IMR-90 (cell line): ENCODE results near the gene ELAVL1. TPM values are rescaled to one million over a fixed set of nuclear protein-coding genes. Genes with fewer than 3 reads are reported as not detected.

ENCODE experiments used
- ATAC-seq: fragments of 200-7000 bp; cut with Tn5 transposase; 2 replicates; pipeline ENCODE4 v1.9.1; 2020; ENCODE audit warnings: low read depth, mild to moderate bottlenecking, moderate library complexity
- BruUV-seq: library from RNA; stranded (reverse); fragments of 400-500 nt; replicated peaks from 2 replicates; lab custom pipeline; 2021; lab: Mats Ljungman, UMichigan
- CTCF ChIA-PET: fragments of 300-600 bp; formaldehyde crosslinking; extraction: SDS; loops from one replicate; lab custom pipeline; 2021; ENCODE audit warnings: antibody characterized with exemption; lab: Yijun Ruan, JAX
- POLR2A ChIA-PET: fragments of 300-600 bp; sonication (Branson Sonifier 250); formaldehyde crosslinking; loops from one replicate; lab custom pipeline; 2022; ENCODE audit warnings: antibody characterized with exemption; ENCODE audit not compliant: unreplicated experiment; lab: Charles Lee
- DNase-seq: peaks from one replicate; pipeline ENCODE4 v3.0.0; 2013
- H2AFZ ChIP-seq: replicated peaks from 2 replicates; pipeline ENCODE3; 2013; ENCODE audit warnings: low read length, mild to moderate bottlenecking; ENCODE audit not compliant: poor library complexity
- H2AK5ac ChIP-seq: 2 replicates; pipeline ENCODE4 v1.6.1; 2013; ENCODE audit warnings: low read depth, low read length, inconsistent platforms
- H2AK9ac ChIP-seq: replicated peaks from 2 replicates; pipeline ENCODE3; 2013; ENCODE audit warnings: mild to moderate bottlenecking, low read depth, low read length, moderate library complexity; ENCODE audit not compliant: poor library complexity
- H2BK120ac ChIP-seq: 2 replicates; pipeline ENCODE4 v1.6.1; 2013; ENCODE audit warnings: low read depth, low read length, inconsistent platforms
- H2BK15ac ChIP-seq: 3 replicates; pipeline ENCODE4 v1.6.1; 2013; ENCODE audit warnings: low read depth, low read length, inconsistent platforms
- H2BK20ac ChIP-seq: 2 replicates; pipeline ENCODE4 v1.6.1; 2013; ENCODE audit warnings: low read depth, mild to moderate bottlenecking, inconsistent platforms, low read length, moderate library complexity
- H2BK5ac ChIP-seq: 2 replicates; pipeline ENCODE4 v1.6.1; 2013; ENCODE audit warnings: mild to moderate bottlenecking, low read depth, low read length, inconsistent platforms; ENCODE audit not compliant: poor library complexity, severe bottlenecking
- H3K14ac ChIP-seq: replicated peaks from 2 replicates; pipeline ENCODE4 v1.6.1; 2013; ENCODE audit warnings: low read depth, low read length, inconsistent platforms
- H3K18ac ChIP-seq: 2 replicates; pipeline ENCODE4 v1.6.1; 2013; ENCODE audit warnings: low read depth, low read length, control low read depth
- H3K23ac ChIP-seq: 2 replicates; pipeline ENCODE4 v1.6.1; 2013; ENCODE audit warnings: low read depth, low read length, inconsistent platforms
- H3K27ac ChIP-seq: 2 replicates; pipeline ENCODE4 v1.5.1; 2013; ENCODE audit warnings: mild to moderate bottlenecking, control low read depth, low read length; ENCODE audit not compliant: insufficient read depth
- H3K27me3 ChIP-seq: 2 replicates; pipeline ENCODE4 v1.6.1; 2013; ENCODE audit warnings: low read length; ENCODE audit not compliant: control insufficient read depth, insufficient read depth
- H3K36me3 ChIP-seq: 2 replicates; pipeline ENCODE4 v1.6.1; 2013; ENCODE audit warnings: low read length, mixed read lengths; ENCODE audit not compliant: control insufficient read depth, insufficient read depth
- H3K4ac ChIP-seq: 2 replicates; pipeline ENCODE4 v1.6.1; 2013; ENCODE audit warnings: low read depth, low read length, inconsistent platforms
- H3K4me1 ChIP-seq: 2 replicates; pipeline ENCODE4 v1.6.1; 2013; ENCODE audit warnings: low read length, mixed read lengths; ENCODE audit not compliant: control insufficient read depth, insufficient read depth
- H3K4me2 ChIP-seq: 2 replicates; pipeline ENCODE4 v1.6.1; 2013; ENCODE audit warnings: low read depth, mild to moderate bottlenecking, control low read depth, low read length, moderate library complexity
- H3K4me3 ChIP-seq: 2 replicates; pipeline ENCODE4 v1.5.1; 2013; ENCODE audit warnings: low read depth, mild to moderate bottlenecking, control low read depth, low read length, moderate library complexity; ENCODE audit not compliant: insufficient read depth
- H3K56ac ChIP-seq: 2 replicates; pipeline ENCODE4 v1.6.1; 2013; ENCODE audit warnings: low read length, inconsistent platforms; ENCODE audit not compliant: insufficient read depth; ENCODE audit errors: extremely low read depth
- H3K79me1 ChIP-seq, 2 experiments: 2 replicates each; pipeline ENCODE4 v1.6.1; 2013; ENCODE audit warnings: low read length in 2 of 2, inconsistent platforms in 1 of 2, low read depth in 1 of 2
- H3K9ac ChIP-seq: 2 replicates; pipeline ENCODE4 v1.6.1; 2013; ENCODE audit warnings: low read depth, low read length, control low read depth
- H3K9me1 ChIP-seq: 2 replicates; pipeline ENCODE4 v1.6.1; 2013; ENCODE audit warnings: low read length, inconsistent platforms; ENCODE audit not compliant: insufficient read depth
- H3K9me3 ChIP-seq: 2 replicates; pipeline ENCODE4 v1.6.1; 2013; ENCODE audit warnings: low read length; ENCODE audit not compliant: control insufficient read depth, insufficient read depth
- H4K20me1 ChIP-seq: 2 replicates; pipeline ENCODE4 v1.6.1; 2013; ENCODE audit warnings: low read length, inconsistent platforms; ENCODE audit not compliant: insufficient read depth
- H4K5ac ChIP-seq: 2 replicates; pipeline ENCODE4 v1.6.1; 2013; ENCODE audit warnings: mild to moderate bottlenecking, low read depth, low read length, control low read depth
- H4K8ac ChIP-seq, 2 experiments: 2 replicates each; pipeline ENCODE4 v1.6.1; 2013; ENCODE audit warnings: low read depth in 2 of 2, low read length in 2 of 2, control low read depth in 1 of 2, inconsistent platforms in 1 of 2
- H4K91ac ChIP-seq: 2 replicates; pipeline ENCODE4 v1.6.1; 2013; ENCODE audit warnings: low read depth, low read length, inconsistent platforms; ENCODE audit not compliant: insufficient read depth
- CEBPB ChIP-seq: IDR thresholded peaks from 2 replicates; pipeline ENCODE4 v1.6.1; 2012; ENCODE audit warnings: low read depth, low read length, improper control_type of control experiment
- CTCF ChIP-seq: conservative IDR thresholded peaks from 2 replicates; pipeline ENCODE4 v1.5.1; 2012; ENCODE audit warnings: mild to moderate bottlenecking, low read depth, low read length, improper control_type of control experiment
- ELK1 ChIP-seq: fragments of 150-350 bp; IDR thresholded peaks from 2 replicates; pipeline ENCODE4 v1.6.1; 2016; ENCODE audit warnings: low read depth, mild to moderate bottlenecking, low read length, moderate library complexity, borderline replicate concordance
- FOS ChIP-seq: fragments of 150-350 bp; IDR thresholded peaks from 2 replicates; pipeline ENCODE4 v1.6.1; 2016; ENCODE audit warnings: low read depth, low read length
- MAFK ChIP-seq: IDR thresholded peaks from 2 replicates; pipeline ENCODE4 v1.6.1; 2012; ENCODE audit warnings: low read depth, low read length, improper control_type of control experiment
- MAZ ChIP-seq: IDR thresholded peaks from 2 replicates; pipeline ENCODE4 v1.6.1; 2012; ENCODE audit warnings: low read depth, mild to moderate bottlenecking, low read length, improper control_type of control experiment, moderate library complexity, borderline replicate concordance
- RAD21 ChIP-seq: IDR thresholded peaks from 2 replicates; pipeline ENCODE4 v1.6.1; 2012; ENCODE audit warnings: low read length, improper control_type of control experiment
- RCOR1 ChIP-seq: IDR thresholded peaks from 2 replicates; pipeline ENCODE4 v1.6.1; 2012; ENCODE audit warnings: mild to moderate bottlenecking, low read length, improper control_type of control experiment; ENCODE audit not compliant: insufficient replicate concordance
- RFX5 ChIP-seq: IDR thresholded peaks from 2 replicates; pipeline ENCODE4 v1.8.0; 2012; ENCODE audit warnings: low read depth, mild to moderate bottlenecking, low read length, moderate library complexity
- SMC3 ChIP-seq: fragments of 150-350 bp; IDR thresholded peaks from 2 replicates; pipeline ENCODE4 v1.6.1; 2016; ENCODE audit warnings: low read depth, mild to moderate bottlenecking, antibody characterized with exemption, low read length, moderate library complexity
- WGBS, 2 experiments: methylation state at CpG; one replicate each; pipeline versions ENCODE4 v1.1.5 to v1.1.7; 2013; ENCODE audit warnings: missing lambda C conversion rate in 2 of 2; ENCODE audit not compliant: insufficient read length in 1 of 2; ENCODE audit errors: extremely low coverage in 2 of 2; 5-methylcytosine and 5-hydroxymethylcytosine counted together
- dilution Hi-C: fragments of 300-500 bp; cut with HindIII; formaldehyde crosslinking; loops from one replicate; pipeline ENCODE4 v1.14.3; 2018; ENCODE audit warnings: low sequenced_read_pairs; ENCODE audit not compliant: unreplicated experiment
- in situ Hi-C: fragments of 300-500 bp; cut with MboI; formaldehyde crosslinking; loops from 3 replicates; pipeline ENCODE4 v1.14.3; 2019; ENCODE audit warnings: low sequenced_read_pairs, inconsistent platforms, mixed read lengths
- intact Hi-C: fragments of 100-400 bp; cut with micrococcal nuclease; formaldehyde crosslinking; loops from 2 replicates; pipeline ENCODE4 v1.10.0; 2022
- polyA plus RNA-seq, 3 experiments: library from polyadenylated mRNA; depleted of rRNA; stranded (reverse); fragments of >200 nt; gene quantifications; 2 replicates each; pipeline ENCODE4 v1.2.3, GENCODE V29; 2012; ENCODE audit warnings: low replicate concordance in 1 of 3
- total RNA-seq: library from RNA; depleted of rRNA; stranded (reverse); fragments of >200 nt; gene quantifications from 2 replicates; pipeline ENCODE4 v1.2.3, GENCODE V29; 2012
- TF ChIP-seq, protein P1 (sequence below): fragments of 150-350 bp; IDR thresholded peaks from 2 replicates; pipeline ENCODE4 v1.6.1; 2017; ENCODE audit warnings: mild to moderate bottlenecking, antibody characterized with exemption, low read length, low read depth

ELAVL1 gene
- total and polyA plus RNA-seq, 2 of the 4 experiments (the other 2 are of a cell fraction) = 55.6 to 59.0 TPM

- WGBS, 2 experiments = 82% methylated on average over 2 of the region's 5 CpGs; no CpG with 5 or more reads in 1 of the 2 experiments
- CTCF ChIA-PET = interaction anchor here (0.7 kb wide), 1 partner anchor 325 kb away, joined by 3 read pairs; no protein-coding TSS in a partner anchor
- no peak for TF ChIP-seq RAD21
- no peak for TF ChIP-seq MAZ
- TF ChIP-seq RCOR1 = no peak
- TF ChIP-seq FOS = no peak
- no peak for TF ChIP-seq RFX5
- no peak for TF ChIP-seq CEBPB
- TF ChIP-seq MAFK = no peak
- TF ChIP-seq SMC3 = no peak
- no peak for TF ChIP-seq CTCF
- TF ChIP-seq, protein P1, sequence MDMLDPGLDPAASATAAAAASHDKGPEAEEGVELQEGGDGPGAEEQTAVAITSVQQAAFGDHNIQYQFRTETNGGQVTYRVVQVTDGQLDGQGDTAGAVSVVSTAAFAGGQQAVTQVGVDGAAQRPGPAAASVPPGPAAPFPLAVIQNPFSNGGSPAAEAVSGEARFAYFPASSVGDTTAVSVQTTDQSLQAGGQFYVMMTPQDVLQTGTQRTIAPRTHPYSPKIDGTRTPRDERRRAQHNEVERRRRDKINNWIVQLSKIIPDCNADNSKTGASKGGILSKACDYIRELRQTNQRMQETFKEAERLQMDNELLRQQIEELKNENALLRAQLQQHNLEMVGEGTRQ = no peak
- TF ChIP-seq ELK1 = no peak
- Histone ChIP-seq H2AFZ (no peak overlapping the region), H3K56ac (no peak overlapping the region), H2BK5ac (no peak overlapping the region), H2BK15ac (no peak overlapping the region), H4K91ac (no peak overlapping the region), H3K9me1 (no peaks in the 10 kb centered on the region; the same call in 1 of the 2 replicates), H3K18ac (no peak overlapping the region), H3K36me3 (no peaks in the 10 kb centered on the region), H3K4me3 (no peak overlapping the region), H3K4me2 (no peak overlapping the region), H4K5ac (no peak overlapping the region), H3K14ac (no peak overlapping the region), H3K79me1 (no peaks in the 10 kb centered on the region), H3K23ac (no peak overlapping the region), H3K9me3 (no peaks in the 10 kb centered on the region), H2BK120ac (no peak overlapping the region), H4K20me1 (no peaks in the 10 kb centered on the region), H3K4ac (no peak overlapping the region), H2AK9ac (no peak overlapping the region), H2BK20ac (no peak overlapping the region), H4K8ac (no peak overlapping the region), H2AK5ac (no peak overlapping the region), H3K4me1 (peaks cover 2% of the 10 kb centered on the region; the same call in 1 of the 2 replicates), H3K27me3 (no peaks in the 10 kb centered on the region), H3K9ac (no peak overlapping the region), H3K27ac (no peak overlapping the region)
- no peak for ATAC-seq
- DNase-seq = no peak
- BruUV-seq = no TSS peak
- POLR2A ChIA-PET = no interaction called here
- intact Hi-C loops (no loop called here), dilution Hi-C loops (no loop called here), in situ Hi-C loops (no loop called here)
Measured at GRCh38 chr19:8025316-8025715, 19.9 kb upstream of the ELAVL1 start.
